Measurements from ENCODE around the gene ENDOV. TPM values are rescaled to one million over a fixed set of nuclear protein-coding genes. Genes with fewer than 3 reads are reported as not detected.

ENDOV gene
- total RNA-seq, 1 donor from 2014 or later, result 11.8 TPM

GRCh38 chr17:80459234-80459633, 44.3 kb downstream of the ENDOV start:
- Histone ChIP-seq H3K9me3 (no peaks in the 10 kb centered on the region), H3K27me3 (no peaks in the 10 kb centered on the region), H3K36me3 (no peaks in the 10 kb centered on the region), H3K27ac (no peak overlapping the region), H3K4me1 (peaks cover 28% of the 10 kb centered on the region), H3K4me3 (no peak overlapping the region)
- intact Hi-C loops (cut with DNase I), result loop anchor here (10.0 kb wide), 1 partner anchor 406 kb away; no protein-coding TSS in a partner anchor
- no peak for DNase-seq (ENCODE audit: extremely low spot score in 2 of 2)
- TF ChIP-seq POLR2A (IDR thresholded peaks at IDR 0.05), result no peak
- no peak for TF ChIP-seq POLR2AphosphoS5 (IDR thresholded peaks at IDR 0.05; ENCODE audit: insufficient read depth in 1 of 2, low read depth in 1 of 2)
- no peak for TF ChIP-seq CTCF (IDR thresholded peaks at IDR 0.05)

GRCh38 chr17:80460429-80460834, 45.5 kb downstream of the ENDOV start:
- H3K36me3 ChIP-seq, result no peaks in the 10 kb centered on the region
- no peak overlapping the region for H3K27ac ChIP-seq
- TF ChIP-seq POLR2A (IDR thresholded peaks at IDR 0.05), result no peak
- no peak for TF ChIP-seq CTCF (IDR thresholded peaks at IDR 0.05)
- no peak for TF ChIP-seq POLR2AphosphoS5 (IDR thresholded peaks at IDR 0.05; ENCODE audit: insufficient read depth in 1 of 2, low read depth in 1 of 2)
- DNase-seq (ENCODE audit: extremely low spot score in 2 of 2), result no peak
- H3K4me3 ChIP-seq, result no peak overlapping the region
- H3K27me3 ChIP-seq, result no peaks in the 10 kb centered on the region
- H3K9me3 ChIP-seq, result no peaks in the 10 kb centered on the region
- peaks cover 24% of the 10 kb centered on the region for H3K4me1 ChIP-seq
- intact Hi-C loops (cut with DNase I), result no loop called here

DNA sequence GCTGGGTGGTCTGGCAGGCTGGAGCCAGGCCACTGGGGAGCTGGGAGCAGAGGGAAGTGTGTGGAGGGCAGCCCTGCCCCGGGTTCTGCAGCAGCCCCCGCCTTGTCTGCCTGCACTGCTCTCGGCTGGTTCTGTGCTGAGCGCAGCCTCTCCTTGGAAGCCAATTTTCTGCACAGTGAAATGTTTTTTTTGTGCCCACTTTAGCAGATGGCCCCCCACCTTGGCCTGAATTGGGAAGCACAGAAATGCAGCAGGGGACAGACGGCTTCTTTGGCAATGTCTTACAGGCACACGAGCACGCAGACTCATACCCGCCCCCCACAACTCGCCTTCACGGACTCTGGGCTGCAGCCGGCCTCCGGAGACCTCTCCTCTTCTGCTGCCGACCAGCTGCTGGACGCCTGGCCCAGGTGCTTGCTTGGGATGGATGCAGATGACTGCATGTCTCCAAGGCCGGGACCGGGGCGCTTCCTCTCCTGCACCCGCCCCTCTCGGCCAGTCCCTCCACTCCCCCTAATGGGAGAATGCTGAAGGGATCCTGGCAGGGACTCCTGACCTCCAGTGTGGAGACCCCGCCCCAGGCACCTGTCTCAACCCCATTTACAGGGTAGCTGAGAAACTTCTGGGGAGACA, 46.7 kb downstream of the ENDOV start:
- H3K4me1 ChIP-seq, result peaks cover 12% of the 10 kb centered on the region

DNA sequence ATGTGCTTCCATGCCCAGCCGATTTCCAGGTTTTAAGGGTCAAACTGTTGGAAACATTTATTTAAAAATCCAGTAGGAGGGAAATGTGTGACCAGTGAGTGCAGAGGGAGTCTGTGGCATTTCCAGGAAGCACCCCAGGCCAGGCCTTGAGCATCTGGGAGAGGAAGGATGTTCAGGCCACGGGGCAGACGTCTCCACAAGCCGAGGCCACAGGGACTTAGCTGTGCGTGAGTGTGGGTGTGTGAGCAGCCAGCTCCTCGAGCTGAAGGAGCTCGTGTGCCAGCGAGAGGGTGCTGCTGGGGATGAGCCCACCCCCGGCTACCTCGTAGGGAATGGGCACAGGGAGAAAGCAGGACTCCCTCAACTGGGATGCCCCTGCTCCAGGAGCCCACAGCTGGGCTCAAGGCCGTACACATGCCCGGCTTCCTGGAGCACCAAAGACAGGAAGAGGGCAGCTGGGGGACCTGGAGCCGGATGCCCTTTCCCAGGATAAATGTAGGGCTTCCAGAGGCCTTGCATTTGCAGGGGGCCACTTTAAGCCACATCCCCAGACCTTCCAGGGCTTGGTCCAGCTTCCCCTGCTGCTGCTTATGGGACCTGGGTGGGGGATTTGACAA, 48.9 kb downstream of the ENDOV start:
- no peaks in the 10 kb centered on the region for H3K36me3 ChIP-seq
- TF ChIP-seq CTCF (IDR thresholded peaks at IDR 0.05) (no peak), POLR2A (IDR thresholded peaks at IDR 0.05) (no peak), POLR2AphosphoS5 (IDR thresholded peaks at IDR 0.05; ENCODE audit: insufficient read depth in 1 of 2, low read depth in 1 of 2) (no peak)
- no peak overlapping the region for H3K4me3 ChIP-seq
- no peak overlapping the region for H3K27ac ChIP-seq
- no peaks in the 10 kb centered on the region for H3K27me3 ChIP-seq
- no peaks in the 10 kb centered on the region for H3K4me1 ChIP-seq
- no peak for DNase-seq (ENCODE audit: extremely low spot score in 2 of 2)
- intact Hi-C loops (cut with DNase I), result no loop called here
- no peaks in the 10 kb centered on the region for H3K9me3 ChIP-seq

More for the DNA sequence above, 46.7 kb downstream of the ENDOV start:
- TF ChIP-seq POLR2A (IDR thresholded peaks at IDR 0.05) (no peak), POLR2AphosphoS5 (IDR thresholded peaks at IDR 0.05; ENCODE audit: insufficient read depth in 1 of 2, low read depth in 1 of 2) (no peak), CTCF (IDR thresholded peaks at IDR 0.05) (no peak)
- intact Hi-C loops (cut with DNase I), result no loop called here
- Histone ChIP-seq H3K36me3 (no peaks in the 10 kb centered on the region), H3K27me3 (no peaks in the 10 kb centered on the region), H3K27ac (no peak overlapping the region), H3K9me3 (no peaks in the 10 kb centered on the region), H3K4me3 (no peak overlapping the region)
- DNase-seq (ENCODE audit: extremely low spot score in 2 of 2), result no peak

DNA sequence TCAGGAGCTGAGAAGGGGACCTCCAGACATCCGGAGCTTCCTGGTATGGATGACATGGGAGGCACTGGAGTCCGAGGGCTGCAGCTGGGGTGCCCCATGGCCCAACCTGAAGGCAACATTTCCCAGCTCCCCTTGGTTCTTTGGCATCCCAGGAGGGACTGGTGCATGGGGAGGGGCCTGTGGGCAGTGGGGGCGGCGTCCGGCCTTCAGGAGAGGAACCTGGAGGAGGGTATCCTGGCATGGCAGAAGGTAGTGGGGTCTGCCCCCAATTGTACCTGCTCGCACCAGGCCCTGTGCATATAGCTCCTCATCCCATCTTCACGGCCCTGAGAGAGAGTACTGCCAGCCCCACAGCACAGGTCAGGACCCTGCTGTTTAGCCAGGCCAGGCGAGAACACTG, 49.5 kb downstream of the ENDOV start:
- TF ChIP-seq POLR2A (IDR thresholded peaks at IDR 0.05), result no peak
- TF ChIP-seq CTCF (IDR thresholded peaks at IDR 0.05), result no peak
- TF ChIP-seq POLR2AphosphoS5 (IDR thresholded peaks at IDR 0.05; ENCODE audit: insufficient read depth in 1 of 2, low read depth in 1 of 2), result no peak
- Histone ChIP-seq H3K4me3 (no peak overlapping the region), H3K9me3 (no peaks in the 10 kb centered on the region), H3K27ac (no peak overlapping the region), H3K27me3 (no peaks in the 10 kb centered on the region), H3K36me3 (no peaks in the 10 kb centered on the region), H3K4me1 (no peaks in the 10 kb centered on the region)
- DNase-seq (ENCODE audit: extremely low spot score in 2 of 2), result no peak
- intact Hi-C loops (cut with DNase I), result no loop called here
